Osteocyte (in vitro differentiated cells): Measurements from ENCODE around the gene LIPT2. TPM values are rescaled to one million over a fixed set of nuclear protein-coding genes. Genes with fewer than 3 reads are reported as not detected.
A peak's percentile ranks its signal among the peaks of the same experiment; 100 is the strongest.
"Not testable (repeated sequence)": the region's sequence is repeated elsewhere in the genome, so short reads cannot be mapped to it uniquely, and the experiment has no call there.

Experiments used
- DNase-seq: peaks from one replicate; pipeline ENCODE4 v3.0.0; 2021; ENCODE audit warnings: mixed read lengths; ENCODE audit not compliant: unreplicated experiment; ENCODE audit errors: extremely low spot score
- H3K27ac Mint-ChIP-seq: one replicate; pipeline ENCODE4 v1.8.0; 2021; ENCODE audit warnings: mild to moderate bottlenecking, mixed read lengths; ENCODE audit not compliant: unreplicated experiment
- H3K27me3 Mint-ChIP-seq: one replicate; pipeline ENCODE4 v1.8.0; 2021; ENCODE audit warnings: mixed read lengths; ENCODE audit not compliant: unreplicated experiment
- H3K36me3 Mint-ChIP-seq: one replicate; pipeline ENCODE4 v1.8.0; 2021; ENCODE audit warnings: mixed read lengths; ENCODE audit not compliant: unreplicated experiment
- H3K4me1 Mint-ChIP-seq: one replicate; pipeline ENCODE4 v1.8.0; 2021; ENCODE audit warnings: mixed read lengths; ENCODE audit not compliant: unreplicated experiment
- H3K4me3 Mint-ChIP-seq: one replicate; pipeline ENCODE4 v1.8.0; 2021; ENCODE audit warnings: mild to moderate bottlenecking, moderate library complexity, mixed read lengths; ENCODE audit not compliant: unreplicated experiment
- H3K9me3 Mint-ChIP-seq: one replicate; pipeline ENCODE4 v1.8.0; 2021; ENCODE audit warnings: mixed read lengths; ENCODE audit not compliant: unreplicated experiment
- CTCF ChIP-seq: fragments of 200-600 bp; sonication (generic); IDR thresholded peaks from 2 replicates; pipeline ENCODE4 v1.5.0; 2021; ENCODE audit warnings: antibody characterized with exemption, mild to moderate bottlenecking, moderate library complexity
- long read RNA-seq: library from polyadenylated mRNA; unstranded; transcript quantifications from one replicate; pipeline ENCODE4 v2.0.0, GENCODE V29; 2021
- total RNA-seq: library from RNA; stranded (reverse); gene quantifications from 2 replicates; pipeline ENCODE4 v1.2.1, GENCODE V29; 2021

Gene LIPT2
- 1.6 and 3.5 TPM in 2 replicates for total RNA-seq
- long read RNA-seq, result 0 reads

GRCh38 chr11:74492974-74493790 lies at the start of gene LIPT2:
LIPT2 (minus strand) TSS chr11:74493724; CDS start chr11:74493703, 21 bp downstream.
- no peak for TF ChIP-seq CTCF
- peak; percentile 97 for DNase-seq
- peaks cover 20% of the 10 kb centered on the region for H3K9me3 Mint-ChIP-seq
- peaks cover 13% of the 10 kb centered on the region for H3K4me1 Mint-ChIP-seq
- no peaks in the 10 kb centered on the region for H3K27me3 Mint-ChIP-seq
- peak within 1 kb of the TSS; percentile 83 for H3K27ac Mint-ChIP-seq
- peak within 1 kb of the TSS; percentile 76 for H3K4me3 Mint-ChIP-seq
- H3K36me3 Mint-ChIP-seq, result peaks cover 15% of the 10 kb centered on the region

GRCh38 chr11:74541466-74541865 lies 47.9 kb upstream of the LIPT2 start:
- Mint-ChIP-seq H3K9me3 (peaks cover 8% of the 10 kb centered on the region), H3K27ac (no peak overlapping the region), H3K4me1 (peaks cover 15% of the 10 kb centered on the region), H3K4me3 (no peak overlapping the region), H3K36me3 (no peaks in the 10 kb centered on the region), H3K27me3 (peaks cover 2% of the 10 kb centered on the region)
- TF ChIP-seq CTCF, result no peak
- DNase-seq, result peak; percentile 63

- Mint-ChIP-seq H3K36me3 (no peaks in the 10 kb centered on the region), H3K27ac (no peak overlapping the region), H3K27me3 (peaks cover 2% of the 10 kb centered on the region), H3K9me3 (peaks cover 8% of the 10 kb centered on the region), H3K4me1 (peaks cover 15% of the 10 kb centered on the region), H3K4me3 (no peak overlapping the region)
- DNase-seq, result peak; percentile 42
- TF ChIP-seq CTCF, result no peak
These were observed 46.7 kb upstream of the LIPT2 start for GRCh38 chr11:74540270-74540669.

- H3K27me3 Mint-ChIP-seq, result peaks cover 2% of the 10 kb centered on the region
- TF ChIP-seq CTCF, result no peak
- peaks cover 15% of the 10 kb centered on the region for H3K4me1 Mint-ChIP-seq
- H3K9me3 Mint-ChIP-seq, result peaks cover 8% of the 10 kb centered on the region
- peak overlapping the region; percentile 55 for H3K27ac Mint-ChIP-seq
- no peaks in the 10 kb centered on the region for H3K36me3 Mint-ChIP-seq
- DNase-seq, result peak; percentile 36
- no peak overlapping the region for H3K4me3 Mint-ChIP-seq
These were observed 45.2 kb upstream of the LIPT2 start for GRCh38 chr11:74538680-74539079.

- Mint-ChIP-seq H3K9me3 (peaks cover 8% of the 10 kb centered on the region), H3K27ac (no peak overlapping the region), H3K4me3 (no peak overlapping the region), H3K4me1 (peaks cover 15% of the 10 kb centered on the region), H3K27me3 (peaks cover 6% of the 10 kb centered on the region), H3K36me3 (no peaks in the 10 kb centered on the region)
- no peak for DNase-seq
- TF ChIP-seq CTCF, result no peak
These were observed 42.0 kb upstream of the LIPT2 start for GRCh38 chr11:74535371-74536160.

GRCh38 chr11:74534946-74535275 lies 41.4 kb upstream of the LIPT2 start:
- H3K27me3 Mint-ChIP-seq, H3K27ac Mint-ChIP-seq, H3K9me3 Mint-ChIP-seq, H3K36me3 Mint-ChIP-seq, DNase-seq, H3K4me3 Mint-ChIP-seq: not testable (repeated sequence)
- H3K4me1 Mint-ChIP-seq, result peaks cover 15% of the 10 kb centered on the region
